Uterus (tissue), 4 donors: ENCODE data around the gene PFDN4. TPM values are rescaled to one million over a fixed set of nuclear protein-coding genes. Genes with fewer than 3 reads are reported as not detected.

Source experiments
- DNase-seq, 2 donors: peaks; one replicate each; pipeline ENCODE4 v3.0.0-alpha.2; 2019 to 2020
- H3K27ac ChIP-seq, 2 donors: fragments of 200-600 bp; sonication (generic); 1 replicate in 1 of 2; 2 replicates in 1 of 2; pipeline ENCODE4 v1.5.1; 2016 to 2018
- H3K27me3 ChIP-seq, 2 donors: fragments of 200-600 bp; sonication (generic); one replicate each; pipeline ENCODE4 v1.5.1; 2018 to 2019; ENCODE audit warnings: control low read depth in 1 of 2
- H3K36me3 ChIP-seq, 2 donors: fragments of 200-600 bp; sonication (generic); one replicate each; pipeline ENCODE4 v1.5.1; 2019; ENCODE audit warnings: control low read depth in 1 of 2
- H3K4me1 ChIP-seq, 2 donors: fragments of 200-600 bp; sonication (generic); one replicate each; pipeline ENCODE4 v1.5.1; 2018 to 2019; ENCODE audit warnings: control low read depth in 1 of 2
- H3K4me3 ChIP-seq, 2 donors: fragments of 200-600 bp; sonication (generic); 1 replicate in 1 of 2; 2 replicates in 1 of 2; pipeline ENCODE4 v1.5.1; 2018 to 2019; ENCODE audit warnings: mild to moderate bottlenecking in 1 of 2
- H3K9me3 ChIP-seq, 2 donors: fragments of 200-600 bp; sonication (generic); one replicate each; pipeline ENCODE4 v1.5.1; 2019; ENCODE audit warnings: control low read depth in 1 of 2
- CTCF ChIP-seq, 4 experiments: fragments of 200-600 bp in 2 of 4; fragments of 450-650 bp in 2 of 4; sonication (generic) in 2 of 4; IDR thresholded peaks; one replicate each; pipeline ENCODE4 v1.5.1; 2016 to 2019; ENCODE audit warnings: antibody characterized with exemption in 4 of 4, mild to moderate bottlenecking in 2 of 4, moderate library complexity in 1 of 4
- POLR2A ChIP-seq, 2 donors: fragments of 450-650 bp; IDR thresholded peaks; one replicate each; pipeline ENCODE4 v1.6.1; 2016; ENCODE audit warnings: antibody characterized with exemption in 2 of 2, mild to moderate bottlenecking in 1 of 2, moderate library complexity in 1 of 2
- intact Hi-C: fragments of 100-400 bp; cut with DNase I; formaldehyde crosslinking; loops from one replicate; pipeline ENCODE4 v1.15.1; 2023; ENCODE audit warnings: low total_unique reads
- total RNA-seq, 4 donors: library from RNA; depleted of rRNA in 3 of 4; stranded (reverse); fragments of >200 nt in 3 of 4; gene quantifications; one replicate each; pipeline versions ENCODE4 v1.1.0 to v1.2.4, GENCODE V29; 2014 to 2023
- donor health status: DM: yes; HTN: yes; CAD: no.

PFDN4 gene, protein sequence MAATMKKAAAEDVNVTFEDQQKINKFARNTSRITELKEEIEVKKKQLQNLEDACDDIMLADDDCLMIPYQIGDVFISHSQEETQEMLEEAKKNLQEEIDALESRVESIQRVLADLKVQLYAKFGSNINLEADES
- 100 to 1,000 TPM in 3 of 4 donors, 10 to 100 TPM in 1; 36.9 to 157 (median 124) TPM for total RNA-seq

- Histone ChIP-seq H3K27me3 (no peaks in the 10 kb centered on the region), H3K4me1 (no peaks in the 10 kb centered on the region), H3K27ac (peak within 1 kb of the TSS; percentile 93 to 97), H3K4me3 (peak within 1 kb of the TSS; percentile 62 to 85), H3K9me3 (no peaks in the 10 kb centered on the region), H3K36me3 (no peaks in the 10 kb centered on the region)
- peak; percentile 71 to 82 for DNase-seq
- TF ChIP-seq POLR2A (IDR thresholded peaks at IDR 0.05), result peak in 1 of 2 donors; percentile 46
- TF ChIP-seq CTCF (IDR thresholded peaks at IDR 0.05), result peak; percentile 67 to 89 (median 78)
- intact Hi-C loops, result loop anchor here (10.0 kb wide), 1 partner anchor 113 kb away; no protein-coding TSS in a partner anchor
Observed at GRCh38 chr20:54207743-54208547, at the start of gene PFDN4. PFDN4 (plus strand) TSS chr20:54208087; CDS start chr20:54208101, 14 bp downstream.

- DNase-seq, result no peak
- H3K4me1 ChIP-seq, result no peaks in the 10 kb centered on the region
- no peak overlapping the region for H3K4me3 ChIP-seq
- no peak overlapping the region for H3K27ac ChIP-seq
- intact Hi-C loops, result no loop called here
- TF ChIP-seq POLR2A (IDR thresholded peaks at IDR 0.05) (no peak), CTCF (IDR thresholded peaks at IDR 0.05) (no peak)
- H3K9me3 ChIP-seq, result no peaks in the 10 kb centered on the region
- H3K36me3 ChIP-seq, result no peaks in the 10 kb centered on the region
- H3K27me3 ChIP-seq, result no peaks in the 10 kb centered on the region
Observed at GRCh38 chr20:54158226-54158625, 49.7 kb upstream of the PFDN4 start.

- Histone ChIP-seq H3K9me3 (no peaks in the 10 kb centered on the region), H3K4me3 (no peak overlapping the region), H3K4me1 (no peaks in the 10 kb centered on the region), H3K27ac (no peak overlapping the region), H3K27me3 (no peaks in the 10 kb centered on the region), H3K36me3 (no peaks in the 10 kb centered on the region)
- DNase-seq, result no peak
- intact Hi-C loops, result no loop called here
- TF ChIP-seq POLR2A (IDR thresholded peaks at IDR 0.05), result no peak
- TF ChIP-seq CTCF (IDR thresholded peaks at IDR 0.05), result no peak
Observed at GRCh38 chr20:54158856-54159418, 49.0 kb upstream of the PFDN4 start.

GRCh38 chr20:54160065-54161007, 47.6 kb upstream of the PFDN4 start:
- intact Hi-C loops, result no loop called here
- DNase-seq, result no peak
- TF ChIP-seq CTCF (IDR thresholded peaks at IDR 0.05), result no peak
- TF ChIP-seq POLR2A (IDR thresholded peaks at IDR 0.05), result no peak
- Histone ChIP-seq H3K27me3 (no peaks in the 10 kb centered on the region), H3K4me1 (no peaks in the 10 kb centered on the region), H3K4me3 (no peak overlapping the region), H3K36me3 (no peaks in the 10 kb centered on the region), H3K27ac (no peak overlapping the region), H3K9me3 (no peaks in the 10 kb centered on the region)
